Stimulated activated naive CD8-positive, alpha-beta T cell treated with anti-CD3 and anti-CD28 coated beads, Interleukin-15, Interleukin-2, amounts not matched to agents 100 ng/mL and 50 ng/mL, for 24 hours (primary cell): ENCODE data around the gene SLC39A7.

Experiments
- H3K27ac Mint-ChIP-seq: one replicate; pipeline ENCODE4 v1.8.0; 2021; ENCODE audit warnings: mild to moderate bottlenecking, mixed read lengths
- H3K27me3 Mint-ChIP-seq: one replicate; pipeline ENCODE4 v1.8.0; 2021; ENCODE audit warnings: mixed read lengths
- H3K36me3 Mint-ChIP-seq: one replicate; pipeline ENCODE4 v1.8.0; 2021; ENCODE audit warnings: low read depth, mixed read lengths
- H3K4me1 Mint-ChIP-seq: one replicate; pipeline ENCODE4 v1.8.0; 2021; ENCODE audit warnings: low read depth, mixed read lengths
- H3K4me3 Mint-ChIP-seq: one replicate; pipeline ENCODE4 v1.8.0; 2021; ENCODE audit warnings: mild to moderate bottlenecking, mixed read lengths
- H3K9me3 Mint-ChIP-seq: one replicate; pipeline ENCODE4 v1.8.0; 2021; ENCODE audit warnings: mixed read lengths

The SLC39A7 gene, protein sequence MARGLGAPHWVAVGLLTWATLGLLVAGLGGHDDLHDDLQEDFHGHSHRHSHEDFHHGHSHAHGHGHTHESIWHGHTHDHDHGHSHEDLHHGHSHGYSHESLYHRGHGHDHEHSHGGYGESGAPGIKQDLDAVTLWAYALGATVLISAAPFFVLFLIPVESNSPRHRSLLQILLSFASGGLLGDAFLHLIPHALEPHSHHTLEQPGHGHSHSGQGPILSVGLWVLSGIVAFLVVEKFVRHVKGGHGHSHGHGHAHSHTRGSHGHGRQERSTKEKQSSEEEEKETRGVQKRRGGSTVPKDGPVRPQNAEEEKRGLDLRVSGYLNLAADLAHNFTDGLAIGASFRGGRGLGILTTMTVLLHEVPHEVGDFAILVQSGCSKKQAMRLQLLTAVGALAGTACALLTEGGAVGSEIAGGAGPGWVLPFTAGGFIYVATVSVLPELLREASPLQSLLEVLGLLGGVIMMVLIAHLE

DNA sequence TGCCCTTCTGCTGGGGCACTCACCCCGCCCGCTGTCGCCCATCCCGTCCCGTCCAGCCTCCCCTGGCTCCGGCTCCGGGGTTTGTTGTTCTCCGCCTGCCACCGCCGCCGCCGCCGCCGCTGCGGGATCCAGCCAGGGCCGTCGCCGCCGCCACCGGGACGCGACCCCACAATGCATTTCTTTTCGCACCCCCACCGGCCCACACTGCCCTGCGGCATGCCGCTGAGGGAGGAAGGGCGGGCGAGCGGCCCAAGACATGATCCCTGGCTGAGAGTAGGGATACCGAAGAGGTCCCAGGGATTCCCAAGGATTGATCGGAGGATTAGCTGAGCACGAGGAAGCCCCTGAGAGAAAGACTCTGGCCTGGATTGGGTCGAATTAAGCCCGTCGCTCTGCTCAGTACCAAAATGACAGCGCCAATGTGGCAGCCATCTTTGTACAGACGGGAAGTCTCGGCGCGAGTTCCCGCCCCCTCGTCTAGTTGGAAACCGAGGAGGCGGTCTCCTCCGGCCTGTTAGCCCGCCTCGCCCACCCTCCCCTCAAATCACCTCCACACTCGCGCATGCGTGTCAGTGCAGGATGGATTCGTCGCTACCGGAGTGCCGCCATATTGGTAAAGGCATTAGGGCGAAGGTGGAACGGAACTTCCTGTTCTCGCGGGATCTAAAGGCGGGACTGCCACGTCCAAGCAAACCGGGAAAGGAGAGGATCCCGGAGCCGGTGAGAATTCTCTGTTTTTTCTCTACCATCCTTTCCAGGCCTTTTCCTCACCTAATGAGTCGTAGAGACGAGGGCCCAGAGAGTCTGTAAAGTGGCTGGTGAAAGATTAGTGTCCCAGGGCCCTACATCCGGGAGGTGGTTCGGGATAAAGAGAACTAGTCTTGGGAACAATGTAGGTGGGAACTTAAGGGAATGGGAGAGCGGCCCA lies at the start of gene SLC39A7, which contains the start of gene RXRB:
Gene SLC39A7, plus strand, starts transcription at position 649 of the 928 bp plus-strand sequence. CDS start 379 bp downstream, outside the sequence.
Gene RXRB, minus strand, starts transcription at position 447 of the 928 bp plus-strand sequence. Its CDS starts 189 bp downstream, at position 258.
- Mint-ChIP-seq H3K36me3 (peaks cover 63% of the 10 kb centered on the region), H3K4me1 (peaks cover 72% of the 10 kb centered on the region), H3K4me3 (peak within 1 kb of the TSS; percentile 98), H3K9me3 (no peaks in the 10 kb centered on the region), H3K27ac (peak within 1 kb of the TSS; percentile 99), H3K27me3 (no peaks in the 10 kb centered on the region)

DNA sequence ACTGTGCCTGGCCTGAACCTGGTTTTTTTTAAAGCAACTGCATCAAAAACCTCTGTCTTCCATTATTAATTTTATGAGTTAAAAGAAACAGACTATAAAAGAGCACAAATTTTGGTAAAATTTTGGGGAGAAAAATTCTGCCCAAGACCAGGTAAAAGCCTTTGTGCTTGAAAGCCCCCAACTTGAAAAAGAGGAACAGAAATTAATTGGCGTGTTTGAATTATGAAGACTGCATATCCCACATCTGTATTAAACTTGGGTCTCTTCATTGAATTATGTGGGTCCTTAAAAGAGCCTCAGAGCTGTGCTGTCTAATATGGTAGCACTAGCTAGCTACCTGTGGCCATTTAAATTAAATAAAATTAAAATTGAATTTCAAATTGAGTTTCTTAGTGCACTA lies 49.6 kb upstream of the SLC39A7 start:
- H3K36me3 Mint-ChIP-seq: no peaks in the 10 kb centered on the region
- no peak overlapping the region for H3K27ac Mint-ChIP-seq
- peaks cover 27% of the 10 kb centered on the region for H3K27me3 Mint-ChIP-seq
- H3K4me3 Mint-ChIP-seq: no peak overlapping the region
- H3K9me3 Mint-ChIP-seq: peaks cover 9% of the 10 kb centered on the region
- H3K4me1 Mint-ChIP-seq: no peaks in the 10 kb centered on the region

DNA sequence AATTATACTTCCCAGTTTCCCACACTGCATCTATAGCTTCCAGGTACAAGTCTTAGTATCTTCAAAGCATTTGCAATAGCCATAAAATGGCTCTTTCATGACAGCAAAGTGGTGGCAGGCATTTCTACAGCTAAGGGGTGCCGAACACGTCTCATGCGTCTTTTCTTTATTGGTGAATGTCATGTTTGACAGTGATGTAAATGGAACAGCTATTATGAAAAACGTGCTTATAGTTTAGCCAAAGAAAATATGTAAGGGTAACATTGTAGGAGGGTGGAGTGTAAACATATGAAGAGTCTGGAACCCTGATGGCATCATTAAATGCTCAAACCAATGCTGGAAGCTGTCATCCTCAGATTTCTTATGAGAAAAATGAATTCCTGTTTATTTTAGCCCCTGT lies 46.3 kb upstream of the SLC39A7 start:
- Mint-ChIP-seq H3K27me3 (peaks cover 15% of the 10 kb centered on the region), H3K4me1 (no peaks in the 10 kb centered on the region), H3K27ac (no peak overlapping the region), H3K36me3 (no peaks in the 10 kb centered on the region), H3K4me3 (no peak overlapping the region), H3K9me3 (peaks cover 9% of the 10 kb centered on the region)

DNA sequence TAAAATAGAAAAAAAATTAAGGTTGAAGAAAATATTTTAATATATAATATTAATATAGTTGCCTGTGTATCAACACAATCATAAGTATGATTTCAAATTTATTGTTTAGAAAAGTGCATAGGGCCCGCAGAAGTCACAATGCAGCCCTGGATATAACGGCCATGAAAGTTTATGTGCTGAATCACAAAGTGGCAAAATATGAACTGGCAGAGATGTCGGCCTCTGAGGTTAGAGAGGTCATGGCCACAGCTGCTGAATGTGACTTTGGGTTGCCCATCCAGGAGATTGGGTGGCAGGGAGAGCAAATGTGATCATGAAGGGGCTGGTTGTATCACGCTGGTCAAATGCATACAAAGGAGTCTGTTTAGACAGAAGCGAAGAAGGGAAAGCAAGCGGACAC lies 44.1 kb upstream of the SLC39A7 start:
- Mint-ChIP-seq H3K9me3 (peaks cover 9% of the 10 kb centered on the region), H3K27me3 (peaks cover 11% of the 10 kb centered on the region), H3K36me3 (no peaks in the 10 kb centered on the region), H3K4me1 (peaks cover 7% of the 10 kb centered on the region), H3K4me3 (no peak overlapping the region), H3K27ac (no peak overlapping the region)

DNA sequence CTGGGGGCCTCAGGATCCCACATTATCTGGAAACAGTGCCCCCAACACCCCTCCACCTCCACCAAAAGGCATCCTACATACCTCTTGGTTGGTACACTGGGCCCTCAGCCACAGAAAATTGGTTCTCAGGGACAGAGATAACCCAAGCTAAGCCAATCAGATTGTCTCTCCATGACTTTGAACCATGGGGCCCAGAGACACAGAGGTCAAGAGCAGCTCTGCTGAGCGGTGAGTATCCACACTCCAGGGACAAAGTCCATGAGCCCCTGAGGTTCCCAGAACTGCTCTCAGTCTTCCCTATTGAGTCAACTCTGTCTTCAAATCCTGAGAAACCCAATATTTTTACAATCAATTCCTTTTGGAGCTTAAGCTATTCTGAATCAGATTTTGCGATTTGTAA lies 43.7 kb upstream of the SLC39A7 start:
- Mint-ChIP-seq H3K36me3 (no peaks in the 10 kb centered on the region), H3K4me1 (peaks cover 11% of the 10 kb centered on the region), H3K27ac (no peak overlapping the region), H3K4me3 (no peak overlapping the region), H3K27me3 (peaks cover 11% of the 10 kb centered on the region), H3K9me3 (peaks cover 6% of the 10 kb centered on the region)

DNA sequence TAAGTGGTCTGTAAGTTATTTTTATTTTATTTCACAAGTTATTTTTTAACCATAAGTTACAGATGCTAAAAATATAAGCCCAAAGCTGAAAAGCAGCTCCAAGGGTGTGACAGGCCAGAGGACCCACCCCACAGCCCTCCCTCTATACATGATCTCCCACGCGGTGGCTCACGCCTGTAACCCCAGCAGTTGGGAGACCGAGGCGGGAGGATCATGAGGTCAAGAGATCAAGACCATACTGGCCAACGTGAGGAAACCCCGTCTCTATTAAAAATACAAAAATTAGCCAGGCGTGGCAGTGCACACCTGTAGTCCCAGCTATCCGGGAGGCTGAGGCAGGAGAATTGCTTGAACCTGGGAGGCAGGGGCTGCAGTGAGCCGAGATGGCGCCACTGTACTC lies 40.6 kb upstream of the SLC39A7 start:
- peaks cover 3% of the 10 kb centered on the region for H3K27me3 Mint-ChIP-seq

DNA sequence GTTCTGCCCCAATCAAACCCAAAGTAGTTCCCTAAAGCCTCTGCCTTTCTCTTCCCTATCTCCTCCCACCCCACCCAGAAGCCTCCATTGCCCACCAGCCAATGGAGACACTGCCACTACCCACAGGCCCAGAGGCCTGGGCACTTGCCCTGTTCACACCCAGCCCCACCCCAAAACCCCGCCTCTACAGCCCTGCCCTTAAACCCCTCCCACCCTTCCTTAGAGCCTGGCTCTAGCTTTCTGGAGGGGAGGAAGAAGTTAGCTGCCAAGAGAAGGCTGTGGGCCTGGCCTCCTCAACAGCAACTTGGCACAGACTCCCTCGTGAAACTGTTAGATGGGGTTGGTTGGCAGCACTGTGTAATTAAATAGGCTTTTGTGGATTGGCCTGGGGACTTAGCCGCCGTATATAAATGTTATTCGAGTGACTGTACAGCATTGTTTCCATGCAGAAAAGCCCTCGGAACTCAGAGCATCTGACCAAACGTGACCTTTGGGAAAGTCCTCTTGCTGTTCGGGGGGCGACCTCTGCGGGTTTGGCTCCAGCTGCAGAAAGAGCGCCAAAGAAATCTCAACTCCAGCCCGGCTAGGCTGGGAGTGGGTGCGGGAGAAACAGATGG lies 39.8 kb upstream of the SLC39A7 start:
- H3K4me1 Mint-ChIP-seq: peaks cover 17% of the 10 kb centered on the region
- peaks cover 3% of the 10 kb centered on the region for H3K27me3 Mint-ChIP-seq
- H3K27ac Mint-ChIP-seq: peak overlapping the region; percentile 82
- peak overlapping the region; percentile 79 for H3K4me3 Mint-ChIP-seq
- no peaks in the 10 kb centered on the region for H3K36me3 Mint-ChIP-seq
- no peaks in the 10 kb centered on the region for H3K9me3 Mint-ChIP-seq

More for the DNA sequence above, 40.6 kb upstream of the SLC39A7 start:
- Mint-ChIP-seq H3K27ac (no peak overlapping the region), H3K9me3 (no peaks in the 10 kb centered on the region), H3K4me3 (no peak overlapping the region), H3K4me1 (peaks cover 17% of the 10 kb centered on the region), H3K36me3 (no peaks in the 10 kb centered on the region)

DNA sequence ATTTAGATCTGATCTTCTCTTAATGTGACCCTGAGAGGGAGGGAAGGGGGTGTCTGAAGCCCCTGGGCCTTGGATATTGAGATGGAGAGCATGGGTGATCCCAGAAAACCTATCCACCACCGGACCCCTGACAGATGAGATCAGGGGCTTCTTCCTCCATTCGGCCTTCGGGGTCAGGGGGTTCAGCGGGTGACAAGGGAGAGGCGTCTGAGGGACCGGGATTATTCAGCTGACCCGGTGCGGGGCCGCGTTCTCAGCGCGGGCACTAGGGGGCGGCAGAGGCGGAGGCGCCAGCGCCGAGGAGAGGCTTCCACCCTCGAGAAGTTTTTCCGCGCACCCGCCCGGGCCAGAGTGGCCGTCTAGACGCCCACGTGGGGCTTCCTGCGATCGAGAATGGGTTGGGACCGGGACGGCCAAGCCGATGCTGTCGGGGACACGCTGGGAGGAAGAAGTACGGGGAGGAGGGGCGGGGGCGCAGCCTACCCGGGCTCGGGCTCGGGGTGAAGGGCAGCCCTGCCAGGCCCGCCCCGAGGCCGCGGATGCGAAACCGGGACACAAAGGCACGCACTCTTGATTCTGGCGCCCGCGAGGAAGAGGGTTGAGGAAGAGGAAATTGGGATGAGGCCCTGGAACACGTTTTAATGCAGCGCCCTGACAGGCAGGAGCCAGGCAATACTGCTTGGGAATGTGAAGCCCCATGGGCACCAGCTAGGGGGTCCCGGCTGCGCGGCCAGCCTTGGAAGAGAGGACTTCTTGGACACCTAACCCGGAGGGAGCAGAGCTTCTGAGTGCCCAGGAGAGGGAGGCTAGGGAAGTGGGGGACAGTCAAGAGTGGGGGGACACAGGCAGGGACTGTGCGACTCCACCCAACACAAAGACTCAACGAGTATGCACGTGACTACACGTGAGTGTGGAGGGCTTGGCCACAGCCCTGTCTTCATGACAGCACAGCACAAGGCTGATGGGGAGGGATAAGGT lies 39.0 kb upstream of the SLC39A7 start:
- Mint-ChIP-seq H3K9me3 (no peaks in the 10 kb centered on the region), H3K4me3 (peak overlapping the region; percentile 79), H3K27me3 (peaks cover 3% of the 10 kb centered on the region), H3K27ac (peak overlapping the region; percentile 82), H3K36me3 (no peaks in the 10 kb centered on the region), H3K4me1 (peaks cover 17% of the 10 kb centered on the region)

DNA sequence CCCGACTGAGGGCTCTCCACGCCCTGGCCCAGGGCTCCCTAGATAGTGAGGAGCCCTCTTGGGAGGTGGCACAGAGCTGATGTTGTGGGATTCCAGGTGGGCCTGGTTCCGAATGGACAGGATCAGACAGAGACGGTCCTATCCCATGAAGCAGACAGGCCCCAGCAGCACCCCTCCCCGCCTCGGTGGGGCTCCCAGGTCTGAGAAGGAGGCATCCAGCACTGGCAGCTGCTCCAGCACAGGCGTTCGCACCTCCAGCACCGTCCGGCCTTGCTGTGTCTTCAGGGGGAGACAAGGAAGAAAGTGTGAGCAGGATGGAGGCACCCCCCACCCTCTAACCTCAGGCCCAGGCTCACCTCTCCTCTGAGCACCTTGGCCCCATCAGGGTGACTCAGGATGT lies 37.1 kb upstream of the SLC39A7 start:
- Mint-ChIP-seq H3K27ac (no peak overlapping the region), H3K4me3 (no peak overlapping the region), H3K36me3 (no peaks in the 10 kb centered on the region), H3K27me3 (peaks cover 3% of the 10 kb centered on the region), H3K9me3 (no peaks in the 10 kb centered on the region), H3K4me1 (peaks cover 17% of the 10 kb centered on the region)

DNA sequence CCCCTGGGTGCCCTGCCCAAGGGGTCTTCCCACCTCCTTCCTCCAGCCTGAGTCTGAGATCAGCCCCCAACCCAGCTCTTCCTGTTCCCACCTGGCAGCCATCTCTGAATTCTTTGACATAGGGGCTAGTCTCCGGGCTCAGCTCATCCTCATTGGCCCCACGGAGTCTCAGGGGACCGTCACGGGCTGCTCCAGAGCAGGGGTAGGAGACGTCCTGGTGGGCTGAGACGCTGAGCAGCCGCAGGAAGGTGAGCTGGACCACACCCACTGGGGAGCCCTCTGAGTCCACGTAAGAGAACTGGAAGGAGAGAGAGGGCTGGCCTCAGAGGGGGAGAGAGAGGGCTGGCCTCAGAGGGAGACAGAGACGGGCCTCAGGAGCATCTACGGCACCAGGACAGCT lies 36.5 kb upstream of the SLC39A7 start:
- Mint-ChIP-seq H3K27me3 (peaks cover 3% of the 10 kb centered on the region), H3K9me3 (no peaks in the 10 kb centered on the region), H3K4me3 (no peak overlapping the region), H3K36me3 (no peaks in the 10 kb centered on the region), H3K27ac (no peak overlapping the region), H3K4me1 (peaks cover 17% of the 10 kb centered on the region)

DNA sequence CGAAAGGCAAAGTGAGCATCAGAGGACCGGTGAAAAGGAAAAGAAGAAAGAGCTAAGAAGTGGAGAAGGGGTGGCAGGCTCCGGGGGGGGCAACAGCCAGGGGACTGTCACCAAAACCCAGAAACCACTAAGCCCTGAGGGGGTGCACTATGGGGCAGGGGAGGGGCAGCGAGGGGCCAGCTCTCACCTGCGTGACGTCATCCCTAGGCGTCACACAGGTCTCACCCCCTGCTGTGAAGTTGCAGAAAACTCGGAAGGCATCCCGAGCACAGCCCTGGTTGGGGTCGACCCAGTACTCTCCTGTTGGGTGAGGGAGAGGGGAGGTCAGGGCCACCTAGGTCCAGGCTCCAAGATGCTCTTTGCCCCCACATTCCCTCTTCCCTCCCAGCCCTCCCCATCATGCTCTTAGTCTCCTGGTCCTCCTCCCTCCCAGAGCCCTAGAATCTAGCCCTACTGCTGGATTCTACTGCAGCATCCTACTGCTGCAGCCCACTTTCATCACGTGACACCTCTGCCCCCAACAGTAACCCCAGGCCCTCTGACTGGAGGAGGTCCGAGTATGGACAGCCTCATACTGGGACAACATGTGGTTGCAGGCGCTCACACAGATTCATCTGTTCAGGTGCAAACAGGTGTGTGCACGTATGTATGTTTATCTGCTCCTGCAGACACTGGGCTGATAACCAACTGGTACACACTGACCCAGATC lies 35.8 kb upstream of the SLC39A7 start:
- peaks cover 3% of the 10 kb centered on the region for H3K27me3 Mint-ChIP-seq
- H3K4me3 Mint-ChIP-seq: no peak overlapping the region
- no peak overlapping the region for H3K27ac Mint-ChIP-seq

DNA sequence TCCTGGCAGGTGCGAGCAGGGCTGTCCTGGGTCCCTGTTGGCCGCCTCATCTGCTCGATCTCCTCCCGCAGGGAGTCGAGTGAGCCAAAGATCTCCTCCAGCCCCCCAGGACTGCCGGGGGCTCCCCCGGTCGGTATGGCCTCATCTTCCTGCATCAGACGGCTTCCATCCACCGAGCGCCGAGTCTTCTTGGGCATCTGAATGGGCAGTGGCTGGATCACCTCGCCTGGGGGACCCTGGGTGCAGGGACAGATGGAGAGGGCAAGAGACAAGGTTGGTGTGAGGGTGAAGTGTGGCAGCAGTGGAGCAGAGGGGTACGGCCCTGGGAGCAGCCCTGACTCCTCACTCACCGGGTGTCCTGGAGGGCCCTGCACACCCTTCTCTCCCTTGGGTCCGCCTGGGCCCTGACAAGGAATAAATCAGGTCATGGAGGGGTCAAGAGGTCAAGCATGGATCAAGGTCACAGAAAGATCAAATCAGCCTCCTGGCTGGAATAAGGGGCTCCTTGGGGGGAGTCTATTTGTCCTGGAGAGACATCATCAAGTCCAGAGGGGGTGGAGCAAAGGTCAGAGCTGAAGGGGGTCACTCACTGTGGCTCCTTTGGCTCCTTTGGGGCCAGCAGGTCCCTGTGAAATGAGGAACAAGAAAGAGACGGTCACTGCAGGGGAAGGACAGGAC lies 34.9 kb upstream of the SLC39A7 start:
- no peaks in the 10 kb centered on the region for H3K36me3 Mint-ChIP-seq
- H3K27ac Mint-ChIP-seq: no peak overlapping the region
- H3K9me3 Mint-ChIP-seq: no peaks in the 10 kb centered on the region
- peaks cover 17% of the 10 kb centered on the region for H3K4me1 Mint-ChIP-seq
- H3K4me3 Mint-ChIP-seq: no peak overlapping the region
- H3K27me3 Mint-ChIP-seq: peaks cover 3% of the 10 kb centered on the region

More for the DNA sequence above, 35.8 kb upstream of the SLC39A7 start:
- Mint-ChIP-seq H3K9me3 (no peaks in the 10 kb centered on the region), H3K4me1 (peaks cover 17% of the 10 kb centered on the region), H3K36me3 (no peaks in the 10 kb centered on the region)

DNA sequence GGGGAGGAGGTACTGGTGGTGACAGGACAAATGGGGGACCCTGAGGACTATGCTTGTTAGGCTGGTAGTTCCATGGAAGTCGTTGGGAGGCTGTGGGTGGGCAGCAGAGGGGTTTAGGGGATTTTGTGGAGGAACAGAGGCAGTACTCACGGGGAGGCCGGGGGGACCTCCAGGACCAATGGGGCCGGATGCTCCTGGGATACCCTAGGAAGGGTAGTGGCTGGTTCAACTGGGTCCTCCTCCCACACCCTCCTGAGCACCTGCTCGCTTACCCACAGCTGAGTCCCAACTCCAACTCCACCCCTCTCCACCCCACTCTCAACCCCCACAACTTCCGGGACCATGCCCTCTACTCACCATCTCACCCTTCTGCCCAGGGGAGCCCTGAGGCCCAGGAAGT lies 34.3 kb upstream of the SLC39A7 start:
- no peaks in the 10 kb centered on the region for H3K9me3 Mint-ChIP-seq
- no peak overlapping the region for H3K4me3 Mint-ChIP-seq
- H3K36me3 Mint-ChIP-seq: no peaks in the 10 kb centered on the region
- H3K27ac Mint-ChIP-seq: no peak overlapping the region
- H3K4me1 Mint-ChIP-seq: peaks cover 12% of the 10 kb centered on the region
- peaks cover 3% of the 10 kb centered on the region for H3K27me3 Mint-ChIP-seq
